GM12873 (cell line): ENCODE measurements around the gene KCNK18.

Experiments
- TF ChIP-seq, protein P1 (sequence below): IDR thresholded peaks from 2 replicates; pipeline ENCODE4 v1.5.1; 2012; ENCODE audit warnings: low read depth, mild to moderate bottlenecking, moderate library complexity, low read length, control low read depth; ENCODE audit not compliant: insufficient read depth; ENCODE audit errors: missing control alignments

Gene KCNK18

DNA sequence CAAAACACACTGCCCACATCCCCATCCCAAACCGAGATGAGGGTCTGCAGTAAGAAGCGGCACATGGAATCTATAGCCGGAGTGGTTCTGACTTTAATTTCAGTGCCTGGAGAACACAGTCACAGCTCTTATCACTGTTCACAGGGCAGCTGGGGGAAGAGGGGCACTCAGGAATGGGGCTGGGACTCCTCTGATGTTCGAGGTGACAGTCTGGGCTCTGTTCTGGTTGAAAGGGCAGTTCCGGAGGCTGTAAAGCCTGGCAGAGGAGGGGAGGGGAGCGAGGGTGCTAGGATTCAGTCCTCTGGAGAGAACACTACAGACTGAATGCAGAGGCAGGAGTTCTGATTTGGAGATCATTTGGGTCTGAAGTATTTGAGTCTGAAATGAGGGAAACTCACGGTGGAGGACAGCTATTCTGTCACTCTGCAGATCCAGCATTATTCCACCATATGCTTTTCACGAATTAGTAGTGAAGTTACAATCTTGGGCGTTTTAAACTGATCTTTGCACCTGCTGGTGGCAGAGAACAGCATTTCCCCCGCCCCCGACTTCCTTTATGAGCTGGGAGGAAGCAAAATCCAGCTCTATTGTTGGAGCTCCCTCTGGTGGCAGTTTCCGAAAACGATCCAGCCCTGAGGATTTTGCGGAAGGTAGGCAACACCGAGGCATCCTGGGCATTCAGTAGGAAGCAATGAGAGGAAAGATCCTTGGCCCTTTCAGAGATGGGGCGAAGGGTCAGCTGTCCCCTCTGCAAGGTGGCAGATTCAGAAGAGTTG, 22.7 kb upstream of the KCNK18 start:
- TF ChIP-seq, protein P1, sequence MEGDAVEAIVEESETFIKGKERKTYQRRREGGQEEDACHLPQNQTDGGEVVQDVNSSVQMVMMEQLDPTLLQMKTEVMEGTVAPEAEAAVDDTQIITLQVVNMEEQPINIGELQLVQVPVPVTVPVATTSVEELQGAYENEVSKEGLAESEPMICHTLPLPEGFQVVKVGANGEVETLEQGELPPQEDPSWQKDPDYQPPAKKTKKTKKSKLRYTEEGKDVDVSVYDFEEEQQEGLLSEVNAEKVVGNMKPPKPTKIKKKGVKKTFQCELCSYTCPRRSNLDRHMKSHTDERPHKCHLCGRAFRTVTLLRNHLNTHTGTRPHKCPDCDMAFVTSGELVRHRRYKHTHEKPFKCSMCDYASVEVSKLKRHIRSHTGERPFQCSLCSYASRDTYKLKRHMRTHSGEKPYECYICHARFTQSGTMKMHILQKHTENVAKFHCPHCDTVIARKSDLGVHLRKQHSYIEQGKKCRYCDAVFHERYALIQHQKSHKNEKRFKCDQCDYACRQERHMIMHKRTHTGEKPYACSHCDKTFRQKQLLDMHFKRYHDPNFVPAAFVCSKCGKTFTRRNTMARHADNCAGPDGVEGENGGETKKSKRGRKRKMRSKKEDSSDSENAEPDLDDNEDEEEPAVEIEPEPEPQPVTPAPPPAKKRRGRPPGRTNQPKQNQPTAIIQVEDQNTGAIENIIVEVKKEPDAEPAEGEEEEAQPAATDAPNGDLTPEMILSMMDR: peak; percentile 85

DNA sequence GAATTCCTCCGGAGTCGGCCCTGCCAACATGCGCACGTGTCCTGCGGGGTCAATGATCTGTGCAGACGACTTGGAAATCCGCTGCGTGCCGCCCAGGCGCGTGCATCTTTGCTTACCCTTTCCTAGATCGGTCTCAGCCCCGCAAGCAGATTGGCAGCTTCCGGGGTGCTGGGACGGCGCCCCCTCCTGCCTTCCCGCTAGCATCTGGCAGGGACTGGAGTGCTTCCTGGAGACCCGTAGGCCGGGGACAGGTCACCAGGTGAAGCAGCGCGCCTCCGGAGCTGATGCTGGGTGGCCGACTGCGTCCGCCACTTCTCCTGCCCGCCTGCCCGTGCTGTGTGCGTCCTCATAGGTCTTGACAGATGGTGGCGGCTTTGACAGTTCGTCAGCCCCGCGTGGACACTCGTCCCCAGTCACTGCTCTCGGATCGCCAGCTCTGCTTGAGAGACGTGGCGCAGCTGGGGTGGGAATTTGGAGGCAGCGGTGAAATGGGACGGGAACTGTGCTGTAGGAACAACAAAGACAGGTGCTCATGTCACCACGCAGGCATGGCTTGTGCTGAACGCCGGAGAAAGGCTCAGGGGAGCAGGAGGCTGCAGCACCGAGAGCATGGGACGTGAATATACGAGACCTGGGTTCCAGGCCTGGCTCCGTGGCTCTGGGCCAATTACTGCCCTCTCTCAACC, 21.9 kb upstream of the KCNK18 start:
- TF ChIP-seq, protein P1: no peak

DNA sequence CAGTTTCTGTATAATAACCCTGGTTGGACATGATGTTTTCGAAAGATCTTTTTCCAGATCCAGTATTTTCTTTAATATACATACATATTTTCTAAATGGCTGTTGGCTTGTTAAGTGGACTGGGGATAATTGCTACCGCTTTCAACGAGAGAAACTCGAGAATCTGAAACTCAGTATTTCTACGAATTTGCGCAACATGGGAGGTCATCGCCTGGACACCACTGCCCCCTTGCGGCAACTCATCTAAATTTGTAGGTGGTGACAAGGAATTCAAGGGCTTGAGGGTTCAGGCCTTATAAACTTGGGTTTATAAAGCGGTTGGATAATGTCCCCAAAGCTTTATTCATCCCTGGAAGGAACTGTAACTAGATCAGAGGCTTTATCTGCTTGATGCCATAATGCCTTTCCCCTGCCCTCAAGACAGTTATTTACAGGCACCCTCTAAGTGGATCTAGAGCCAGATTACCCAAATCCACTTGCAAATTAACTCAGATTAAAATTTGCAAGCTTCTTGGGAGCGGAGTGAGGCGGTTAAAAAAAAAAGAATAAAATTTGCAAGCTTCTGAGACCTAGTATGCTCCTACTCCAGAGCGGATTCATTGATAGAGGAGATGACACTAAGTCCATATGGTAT, 21.3 kb upstream of the KCNK18 start:
- TF ChIP-seq, protein P1: peak; percentile 80

DNA sequence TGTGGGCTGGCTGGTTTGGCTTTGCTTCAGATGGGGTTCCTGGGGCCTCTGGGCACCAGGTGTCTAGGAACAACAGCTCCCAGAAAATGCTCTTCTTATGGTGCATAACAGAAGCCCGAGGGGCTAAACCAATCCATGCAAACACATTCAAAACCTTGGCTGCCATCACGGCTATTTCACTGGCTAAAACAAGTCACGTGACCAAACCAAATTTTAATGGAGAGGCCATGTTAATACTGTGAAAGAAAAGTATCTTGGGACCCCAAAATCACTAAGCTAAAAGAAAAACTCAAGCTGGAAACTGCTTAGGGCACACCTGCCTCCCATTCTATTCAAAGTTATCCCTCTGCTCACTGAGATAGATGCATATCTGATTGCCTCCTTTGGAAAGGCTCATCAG, 19.1 kb upstream of the KCNK18 start:
- TF ChIP-seq, protein P1: no peak

DNA sequence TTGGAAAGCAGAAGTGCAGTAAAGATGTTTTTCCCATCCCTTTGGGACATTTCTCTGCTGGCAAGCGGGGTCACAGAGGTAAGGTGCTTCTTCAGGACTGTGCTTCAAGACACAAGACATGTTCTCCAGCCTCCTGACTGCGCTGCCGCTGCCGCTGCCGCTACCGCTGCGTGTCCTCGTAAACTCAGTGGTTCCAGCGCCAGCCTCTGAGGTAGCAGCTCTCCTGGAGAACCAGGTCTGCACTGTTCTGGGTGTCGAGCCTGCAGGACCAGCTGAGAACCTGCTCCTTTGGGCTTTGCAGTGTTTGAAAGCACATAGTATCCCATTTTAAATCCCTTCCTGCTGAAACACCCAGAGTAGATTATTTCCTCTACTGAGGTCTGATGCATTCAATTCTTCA, 13.0 kb upstream of the KCNK18 start:
- TF ChIP-seq, protein P1: no peak

DNA sequence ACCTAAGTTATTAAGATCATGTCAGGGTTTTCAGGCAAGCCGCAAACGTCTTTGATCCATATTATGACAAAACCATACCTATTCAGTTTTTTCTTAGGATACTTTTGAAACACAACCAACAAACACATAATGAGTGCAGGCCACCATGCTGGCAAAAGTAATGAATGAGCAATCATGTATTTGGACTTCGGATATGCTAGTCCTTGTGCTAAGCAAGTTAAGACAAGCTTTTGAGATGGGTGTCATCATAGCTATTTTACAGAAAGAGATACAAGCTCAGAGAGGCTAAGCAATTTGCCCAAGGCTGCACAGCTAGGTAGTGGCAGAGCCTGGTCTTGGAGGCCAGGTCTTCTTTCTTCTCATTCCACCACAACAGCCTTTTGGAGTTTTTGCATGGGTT, 12.5 kb upstream of the KCNK18 start:
- TF ChIP-seq, protein P1: no peak
